GM19023 (cell line): ENCODE results near the gene SPSB3.

Experiments
- ATAC-seq: cut with Tn5 transposase; IDR thresholded peaks from one replicate; pipeline ENCODE4 v1.9.1; 2021; ENCODE audit warnings: mild to moderate bottlenecking, moderate library complexity; ENCODE audit not compliant: unreplicated experiment

Gene SPSB3

DNA sequence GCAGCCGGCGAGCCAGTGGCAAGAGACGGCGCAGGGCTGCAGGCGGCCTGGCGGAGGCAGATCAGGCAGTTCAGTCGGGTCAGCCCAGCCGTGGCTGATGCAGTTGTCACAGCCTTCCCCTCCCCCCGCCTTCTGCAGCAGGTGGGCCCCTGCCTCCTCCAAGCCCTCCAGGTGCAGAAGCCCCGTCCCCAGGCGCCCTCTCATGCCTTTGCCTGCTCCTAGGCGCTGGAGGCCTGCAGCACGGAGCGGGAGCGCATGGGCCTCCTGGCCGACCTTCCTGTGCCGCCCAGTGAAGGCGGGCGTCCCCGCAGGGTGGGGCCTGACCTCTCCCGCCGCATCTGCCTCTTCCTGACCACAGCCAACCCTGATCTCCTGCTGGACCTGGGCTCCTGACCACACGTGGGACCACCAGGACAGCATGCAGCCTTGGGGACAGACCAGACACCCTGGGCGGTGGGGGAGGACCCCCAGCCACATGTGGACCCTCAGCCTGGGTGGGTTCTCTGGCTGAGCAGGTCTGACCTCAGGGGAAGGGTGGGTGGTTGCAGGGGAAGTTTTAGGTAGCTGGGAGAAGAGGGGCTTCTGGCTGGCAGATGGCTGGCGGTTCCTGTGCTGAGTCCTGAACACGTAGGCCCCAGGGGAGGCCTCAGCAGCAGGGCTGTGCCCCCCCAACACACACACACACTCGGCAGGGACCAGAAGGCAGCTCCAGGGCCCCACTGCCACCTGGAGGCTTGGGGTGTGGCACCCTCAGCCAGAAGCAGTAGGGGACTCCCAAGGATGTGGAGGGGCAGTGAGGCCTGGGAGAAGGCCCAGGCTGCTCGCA is 6.3 kb downstream of the SPSB3 start:
- ATAC-seq = no peak

DNA sequence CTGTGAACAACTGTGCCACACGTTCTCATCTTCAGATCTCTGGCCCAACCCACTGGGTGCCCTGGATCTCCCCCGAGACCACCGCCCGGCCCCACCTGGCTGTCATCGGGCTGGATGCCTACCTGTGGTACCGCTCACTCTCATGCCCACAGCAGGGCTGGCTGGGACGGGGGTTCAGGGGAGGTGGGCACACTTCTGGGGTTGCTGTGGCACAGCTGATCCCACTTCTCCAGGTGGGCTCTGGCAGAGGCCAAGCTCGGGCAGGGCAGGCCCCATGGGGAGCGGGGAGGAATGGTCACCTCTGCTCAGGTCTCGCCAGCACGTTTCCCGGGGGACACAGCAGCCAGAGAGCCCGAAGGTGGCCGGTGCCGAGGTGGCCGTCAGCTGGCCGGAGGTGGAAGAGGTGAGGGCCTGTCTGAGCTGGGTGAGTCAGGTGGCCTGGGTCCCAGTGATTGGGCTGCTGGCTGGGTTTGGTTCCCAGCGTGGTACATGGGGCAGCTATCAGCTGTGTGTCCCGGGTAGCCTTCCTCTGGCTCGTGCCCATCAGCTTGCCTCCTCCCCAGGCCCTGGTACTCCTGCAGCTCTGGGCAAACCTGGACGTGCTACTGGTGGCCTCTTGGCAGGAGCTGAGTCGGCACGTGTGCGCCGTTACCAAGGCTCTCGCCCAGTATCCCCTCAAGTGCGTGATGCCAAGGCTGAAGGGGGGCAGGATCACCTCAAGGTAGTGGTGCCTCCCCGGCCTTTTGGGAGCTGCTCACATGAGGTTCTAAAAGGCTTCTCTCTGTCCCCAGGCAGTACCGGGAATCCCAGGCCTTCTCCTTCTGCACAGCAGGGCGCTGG is 7.1 kb downstream of the SPSB3 start:
- no peak for ATAC-seq

DNA sequence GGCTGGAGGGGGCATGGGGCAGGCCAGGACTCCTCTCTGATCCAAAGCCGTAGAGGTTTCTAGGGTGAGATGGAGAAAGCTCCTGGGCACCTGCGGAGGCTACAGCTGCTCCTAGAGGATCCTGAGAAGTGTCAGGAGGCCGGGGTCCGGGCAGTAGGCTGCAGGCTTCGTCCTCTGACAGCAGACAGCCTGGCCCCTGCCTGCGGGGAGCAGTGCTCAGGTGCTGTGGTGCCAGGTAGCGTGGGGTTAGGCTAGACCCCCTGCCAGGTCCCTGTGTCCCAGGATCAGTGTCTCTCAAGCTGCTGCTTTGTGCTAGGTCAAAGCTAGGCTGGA is 8.0 kb downstream of the SPSB3 start:
- no peak for ATAC-seq

DNA sequence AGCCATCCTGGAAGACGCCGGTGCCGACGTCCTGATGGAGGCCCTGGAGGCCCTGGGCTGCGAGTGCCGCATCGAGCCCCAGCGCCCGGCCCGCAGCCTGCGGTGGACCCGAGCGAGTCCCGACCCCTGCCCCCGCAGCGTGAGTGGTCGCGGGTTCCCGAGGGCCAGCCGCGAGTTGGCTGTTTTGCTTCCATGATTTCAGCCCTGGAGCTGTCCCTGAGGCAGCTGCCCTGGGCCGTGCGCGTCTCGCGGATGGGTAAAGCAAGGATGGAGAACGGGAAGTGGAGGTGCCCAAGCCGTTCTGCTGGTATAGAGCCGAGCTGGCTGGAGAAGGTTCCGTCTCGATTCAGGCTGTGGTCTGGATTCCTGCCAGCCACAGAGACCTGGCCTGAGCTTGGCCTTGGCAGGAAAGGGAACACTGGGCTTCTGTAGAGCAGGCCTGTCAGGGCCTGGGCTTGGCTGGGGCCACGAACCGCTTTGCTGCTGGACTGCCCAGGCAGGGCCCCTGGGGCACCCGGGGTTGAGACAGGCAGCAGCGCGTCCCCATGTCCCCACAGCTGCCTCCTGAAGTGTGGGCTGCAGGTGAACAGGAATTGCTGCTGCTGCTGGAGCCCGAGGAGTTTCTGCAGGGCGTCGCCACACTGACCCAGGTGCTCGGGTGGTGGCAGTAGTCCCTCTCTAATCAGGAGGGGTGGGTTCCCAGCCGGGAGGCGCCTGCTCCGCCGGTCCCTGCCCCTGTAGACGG is 8.5 kb downstream of the SPSB3 start:
- ATAC-seq = no peak

DNA sequence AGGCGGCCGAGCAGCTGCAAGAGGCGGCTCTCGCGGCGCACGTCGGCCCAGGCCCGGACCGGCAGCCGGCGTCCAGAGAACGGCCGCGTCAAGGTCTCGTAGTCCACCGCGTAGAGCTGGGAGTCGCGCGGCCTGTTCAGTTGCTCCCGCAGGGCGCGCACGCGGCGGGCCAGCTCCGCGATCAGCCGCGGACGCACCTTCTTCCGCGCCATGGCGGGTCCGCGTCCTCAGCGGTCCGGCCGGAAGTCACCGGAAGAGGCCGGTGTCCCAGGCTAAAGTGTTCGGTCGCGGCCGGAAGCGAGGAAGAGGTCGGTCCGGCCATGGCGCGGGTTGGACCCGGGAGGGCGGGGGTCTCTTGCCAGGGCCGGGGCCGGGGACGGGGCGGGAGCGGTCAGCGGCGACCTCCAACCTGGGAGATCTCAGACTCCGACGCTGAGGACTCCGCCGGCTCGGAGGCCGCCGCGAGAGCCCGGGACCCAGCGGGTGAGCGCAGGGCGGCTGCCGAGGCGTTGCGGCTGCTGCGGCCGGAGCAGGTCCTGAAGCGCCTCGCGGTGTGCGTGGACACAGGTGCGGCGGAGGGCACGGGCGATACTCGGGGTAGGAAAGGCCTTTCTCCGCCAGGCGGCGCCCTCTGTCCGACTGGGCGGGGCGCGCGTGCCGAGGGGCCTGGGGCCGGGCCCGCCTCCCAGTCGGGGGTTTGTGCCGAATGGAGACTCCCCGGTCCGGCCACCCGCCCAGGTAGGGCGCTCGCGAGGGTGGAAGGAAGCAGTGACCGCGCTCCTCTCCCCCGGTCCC is 9.3 kb downstream of the SPSB3 start, which contains the start of gene MRPS34:
MRPS34 (minus strand) TSS at position 227 of the 795 bp plus-strand sequence; CDS start at position 212, 15 bp downstream.
- peak; percentile 47 for ATAC-seq

DNA sequence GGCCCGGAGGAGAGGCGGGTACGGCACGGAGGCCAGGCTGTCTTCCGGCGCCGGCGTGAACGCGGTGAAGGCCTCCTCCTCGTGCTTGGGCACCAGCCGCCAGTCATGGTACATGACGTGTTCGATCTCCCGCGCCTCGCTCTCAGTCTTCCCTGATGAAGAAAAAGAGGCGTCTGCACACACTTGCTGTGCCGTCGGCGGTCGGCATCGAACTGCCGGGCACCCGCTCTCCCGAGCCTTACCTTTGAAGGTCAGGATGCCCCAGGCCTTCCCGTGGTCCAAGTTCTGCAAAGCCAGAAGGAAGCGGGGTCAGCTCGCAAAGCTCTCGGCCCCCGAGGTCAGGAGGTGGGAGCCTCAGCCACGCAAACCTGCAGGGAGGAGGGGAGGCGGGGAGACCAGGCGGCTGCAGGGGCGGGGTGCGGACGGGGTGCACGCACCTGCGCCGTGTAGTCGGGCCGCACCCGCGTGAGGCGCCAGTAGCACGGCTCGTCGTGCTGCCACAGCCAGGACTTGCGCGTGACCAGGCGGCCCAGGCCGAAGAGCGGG is 9.9 kb downstream of the SPSB3 start, which contains the start of gene EME2:
EME2 (plus strand) TSS at position 449 of the 546 bp plus-strand sequence. CDS start 418 bp downstream, outside the sequence.
- no peak for ATAC-seq

DNA sequence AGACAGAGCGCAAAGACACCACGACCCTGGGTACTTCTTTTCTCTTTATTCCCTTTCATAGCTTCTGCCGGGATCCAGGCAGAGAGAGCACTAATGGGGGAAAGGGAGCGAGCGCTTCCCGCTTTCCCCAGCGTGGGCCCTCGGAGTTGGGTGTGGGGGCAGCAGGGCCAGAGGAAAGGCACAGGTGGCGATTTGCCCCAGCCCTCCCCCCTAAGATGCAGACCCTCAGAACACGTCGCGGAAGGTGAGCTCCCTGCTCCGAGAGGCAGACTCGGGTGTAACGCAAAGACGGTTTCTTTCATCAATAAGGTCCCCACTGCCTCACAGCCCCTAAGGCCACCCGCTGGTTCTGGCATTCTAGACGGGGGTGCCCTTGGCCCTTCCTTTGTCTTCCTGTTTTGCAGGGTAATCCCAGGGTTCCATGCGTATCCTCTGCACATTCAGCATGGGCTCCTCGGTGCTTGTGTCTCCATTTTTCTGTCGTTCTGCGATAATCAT is 10.5 kb downstream of the SPSB3 start:
- ATAC-seq = no peak

DNA sequence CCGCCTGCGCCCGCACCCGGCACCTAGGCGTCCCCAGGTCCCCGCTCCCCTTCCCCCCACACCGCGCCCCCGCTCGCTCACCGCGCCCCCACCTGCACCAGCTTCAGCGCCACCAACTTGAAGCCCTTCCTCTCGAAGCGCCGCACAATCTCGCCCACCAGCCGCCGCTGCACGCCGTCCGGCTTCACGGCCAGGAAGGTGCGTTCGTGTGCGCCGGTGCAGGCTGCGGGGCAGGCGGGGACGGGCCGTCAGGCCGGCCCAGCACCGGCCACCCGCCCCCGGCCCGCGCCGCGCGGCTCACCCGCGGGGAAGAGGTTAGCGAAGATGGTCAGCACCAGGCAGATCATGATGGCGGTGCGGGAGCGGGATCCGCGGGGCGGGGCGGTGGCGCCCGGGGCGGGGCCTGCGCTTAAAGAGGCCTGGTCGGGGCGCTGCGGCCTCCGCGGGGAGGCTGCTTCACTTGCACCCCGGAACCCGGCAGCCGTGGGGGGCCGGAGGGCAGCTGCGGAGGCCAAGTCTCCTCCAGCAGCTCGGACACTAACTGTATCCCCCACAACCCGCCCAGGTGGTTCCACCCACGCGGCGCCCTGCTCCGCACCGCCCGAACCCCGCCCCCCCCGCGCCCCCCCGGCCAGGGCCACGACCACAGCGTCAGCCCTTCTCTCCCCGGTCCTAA is 11.0 kb downstream of the SPSB3 start, which contains the start of gene NME3:
NME3 (minus strand) TSS at position 356 of the 676 bp plus-strand sequence; CDS start at position 347, 9 bp downstream.
- ATAC-seq = peak; percentile 32

DNA sequence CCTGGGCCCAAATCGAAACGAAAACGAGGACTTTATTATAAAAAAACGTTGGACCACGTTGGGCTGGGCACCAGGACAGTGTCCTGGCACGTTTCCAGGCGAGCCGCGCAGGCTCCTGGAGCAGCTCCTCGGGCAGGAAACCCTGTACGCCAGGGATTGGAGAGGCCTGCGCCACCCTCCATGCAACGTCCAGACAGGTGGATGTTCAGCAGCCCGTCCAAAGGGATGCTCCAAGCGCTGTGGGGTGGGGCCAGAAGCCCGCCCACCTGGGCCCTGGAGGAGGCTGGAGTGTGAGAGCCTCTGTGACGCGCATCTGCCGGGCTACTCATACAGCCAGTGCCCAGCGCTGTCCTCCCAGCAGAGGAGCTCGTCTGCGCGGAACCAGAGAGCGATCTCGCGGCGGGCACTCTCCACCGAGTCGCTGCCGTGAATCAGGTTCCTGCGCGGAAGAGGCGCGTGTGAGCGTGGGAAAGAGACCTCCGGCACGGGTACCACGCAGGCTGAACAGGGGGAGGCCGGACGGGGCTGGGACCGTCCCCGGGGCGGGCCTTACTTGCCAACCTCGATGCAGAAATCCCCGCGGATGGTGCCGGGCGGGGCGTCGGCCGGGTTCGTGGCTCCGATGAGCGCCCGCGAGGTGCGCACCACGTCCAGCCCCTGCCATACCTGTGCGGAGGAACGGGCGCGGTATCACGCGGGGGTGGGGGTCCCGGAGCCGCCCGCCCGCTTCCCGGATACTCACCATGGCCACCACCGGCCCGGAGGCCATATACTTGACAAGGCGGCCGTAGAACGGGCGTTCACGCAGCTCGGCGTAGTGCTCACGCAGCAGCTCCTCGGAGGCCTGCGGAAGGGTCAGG is 11.8 kb downstream of the SPSB3 start:
- no peak for ATAC-seq

DNA sequence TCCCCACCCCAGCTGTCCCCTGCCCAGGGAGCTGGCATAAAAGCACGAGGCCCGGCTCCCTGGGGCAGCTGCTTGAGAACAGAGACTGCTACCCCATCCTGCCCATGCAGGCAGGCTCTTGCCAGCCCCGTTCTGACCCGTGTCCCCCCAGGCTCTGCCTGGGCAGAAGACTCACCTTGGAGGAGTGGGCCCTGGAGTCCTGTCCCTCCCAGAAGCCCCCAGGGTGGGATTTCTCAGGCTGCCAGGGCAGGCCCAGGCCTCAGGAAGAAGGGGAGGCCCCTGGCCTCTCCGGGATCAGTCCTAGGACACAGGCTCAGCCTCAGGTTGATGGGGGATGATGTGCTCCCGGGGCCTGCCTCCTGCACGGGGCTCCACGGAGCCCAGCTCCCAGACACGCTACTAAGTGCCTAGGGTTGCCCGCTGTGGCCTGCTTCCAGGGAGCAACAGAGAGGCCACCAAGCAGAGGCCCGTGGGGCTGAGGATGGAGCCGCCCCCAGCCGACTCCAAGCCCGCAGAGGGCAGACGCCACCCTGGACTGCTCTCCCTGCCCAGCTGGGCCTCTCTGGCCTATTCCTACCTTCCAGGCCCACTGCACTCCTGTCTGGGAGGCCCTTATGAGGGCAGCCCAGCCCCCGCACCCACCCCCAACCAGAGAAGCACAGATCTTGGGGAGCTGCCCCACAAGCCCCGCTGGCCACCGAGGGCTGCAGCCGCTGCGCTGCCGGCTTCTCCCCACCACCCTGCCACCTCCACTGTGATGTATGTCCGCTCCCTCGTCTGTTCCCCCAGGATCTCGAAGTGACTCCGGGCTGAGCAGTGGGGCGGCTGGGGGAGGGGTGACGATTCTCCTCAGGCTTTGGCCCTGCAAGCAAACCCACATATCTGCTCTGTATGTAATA is 12.7 kb downstream of the SPSB3 start:
- no peak for ATAC-seq

DNA sequence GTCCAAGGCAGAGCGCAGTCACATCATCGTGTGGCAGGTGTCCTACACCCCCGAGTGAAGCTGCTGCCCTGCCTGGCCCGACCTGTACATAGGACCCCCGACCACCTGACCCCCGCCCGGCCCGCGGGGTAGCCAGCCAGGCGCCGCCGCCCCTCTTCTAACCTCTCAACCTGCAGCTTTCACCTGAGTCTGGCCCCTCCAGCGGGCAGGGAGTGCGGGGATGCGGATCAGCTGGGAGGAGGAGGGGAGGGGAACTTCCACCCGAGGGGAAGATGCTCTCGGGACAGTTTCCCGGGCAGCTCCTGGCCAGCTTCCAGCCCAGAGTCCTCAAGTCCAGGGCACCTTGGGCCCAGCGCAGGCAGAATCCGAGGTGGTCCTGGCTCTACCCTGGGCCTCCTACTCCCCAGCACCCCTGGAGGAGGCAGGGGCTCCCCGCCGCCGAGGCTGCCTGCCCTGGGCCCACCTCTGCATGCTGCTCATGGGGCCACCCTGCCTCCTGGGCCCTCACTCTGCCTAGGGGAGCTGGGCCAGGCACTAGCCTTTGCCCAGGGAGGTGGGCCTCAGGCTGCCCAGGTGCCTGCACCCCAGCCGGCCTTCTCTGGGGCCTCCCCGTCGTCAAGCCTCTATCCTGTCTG is 13.5 kb downstream of the SPSB3 start:
- no peak for ATAC-seq

DNA sequence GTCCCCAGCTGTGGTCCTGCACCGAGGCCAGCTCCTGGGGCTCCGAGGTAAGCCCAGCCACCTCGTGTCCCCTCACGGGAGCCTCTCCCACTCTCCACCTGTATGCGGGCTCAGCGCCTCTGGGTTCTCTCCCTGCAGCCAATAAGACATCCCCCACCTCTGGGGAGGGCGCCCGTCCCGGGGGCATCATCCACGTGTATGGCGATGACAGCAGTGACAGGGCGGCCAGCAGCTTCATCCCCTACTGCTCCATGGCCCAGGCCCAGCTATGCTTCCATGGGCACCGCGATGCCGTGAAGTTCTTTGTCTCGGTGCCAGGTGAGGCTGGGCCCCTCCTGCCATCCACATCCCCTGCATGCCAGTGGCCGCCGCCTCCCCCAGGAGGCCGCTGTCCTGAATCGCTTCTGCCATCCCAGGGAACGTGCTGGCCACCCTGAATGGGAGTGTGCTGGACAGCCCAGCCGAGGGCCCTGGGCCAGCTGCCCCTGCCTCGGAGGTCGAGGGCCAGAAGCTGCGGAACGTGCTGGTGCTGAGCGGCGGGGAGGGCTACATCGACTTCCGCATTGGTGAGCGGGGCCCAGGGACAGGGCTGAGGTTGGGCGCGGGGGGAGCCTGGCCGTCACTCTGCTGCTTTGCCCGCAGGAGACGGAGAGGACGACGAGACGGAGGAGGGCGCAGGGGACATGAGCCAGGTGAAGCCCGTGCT is 14.2 kb downstream of the SPSB3 start:
- ATAC-seq = no peak

DNA sequence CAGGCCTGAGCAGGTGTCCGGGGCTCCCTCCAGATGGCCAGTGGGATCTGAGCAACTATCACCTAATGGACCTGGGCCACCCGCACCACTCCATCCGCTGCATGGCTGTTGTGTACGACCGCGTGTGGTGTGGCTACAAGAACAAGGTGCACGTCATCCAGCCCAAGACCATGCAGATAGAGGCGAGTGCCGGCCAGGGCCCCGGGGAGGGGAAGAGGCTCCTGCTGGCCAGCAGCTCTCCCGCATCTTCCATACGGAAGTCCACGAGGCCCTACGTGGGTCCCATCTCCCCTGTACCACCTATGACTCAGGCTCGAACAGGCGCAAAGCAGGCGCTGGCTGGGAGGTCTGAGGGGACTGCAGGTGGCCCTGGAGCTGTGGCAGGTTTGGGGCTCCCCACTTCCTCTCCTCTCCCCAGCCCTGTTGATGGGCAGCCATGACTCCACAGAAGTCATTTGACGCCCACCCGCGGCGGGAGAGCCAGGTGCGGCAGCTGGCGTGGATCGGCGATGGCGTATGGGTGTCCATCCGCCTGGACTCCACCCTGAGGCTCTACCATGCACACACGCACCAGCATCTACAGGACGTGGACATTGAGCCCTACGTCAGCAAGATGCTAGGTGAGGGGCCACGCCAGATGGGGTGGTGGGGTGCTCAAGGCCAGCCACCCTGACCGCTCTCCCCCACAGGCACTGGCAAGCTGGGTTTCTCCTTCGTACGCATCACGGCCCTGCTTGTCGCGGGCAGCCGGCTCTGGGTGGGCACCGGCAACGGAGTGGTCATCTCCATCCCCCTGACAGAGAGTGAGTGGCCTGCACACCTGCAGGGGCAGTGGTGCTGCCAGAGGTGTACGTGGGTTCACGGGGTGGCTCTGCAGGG is 15.0 kb downstream of the SPSB3 start:
- no peak for ATAC-seq

DNA sequence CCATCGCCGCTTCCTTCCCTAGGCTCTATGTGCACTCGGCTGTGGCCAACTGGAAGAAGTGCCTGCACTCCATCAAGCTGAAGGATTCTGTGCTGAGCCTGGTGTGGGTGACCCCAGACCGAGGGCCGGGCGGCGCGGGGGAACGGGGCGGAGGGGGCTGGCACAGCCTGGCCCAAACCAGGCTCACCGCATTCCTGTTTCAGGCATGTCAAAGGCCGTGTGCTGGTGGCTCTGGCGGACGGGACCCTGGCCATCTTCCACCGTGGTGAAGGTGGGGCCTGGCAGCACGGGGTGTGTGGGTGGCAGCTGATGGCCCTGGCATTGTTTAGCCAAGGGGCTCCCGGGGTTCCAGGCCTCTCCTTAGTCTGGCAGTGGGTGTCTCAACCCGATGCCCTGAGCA is 15.7 kb downstream of the SPSB3 start:
- ATAC-seq = no peak

DNA sequence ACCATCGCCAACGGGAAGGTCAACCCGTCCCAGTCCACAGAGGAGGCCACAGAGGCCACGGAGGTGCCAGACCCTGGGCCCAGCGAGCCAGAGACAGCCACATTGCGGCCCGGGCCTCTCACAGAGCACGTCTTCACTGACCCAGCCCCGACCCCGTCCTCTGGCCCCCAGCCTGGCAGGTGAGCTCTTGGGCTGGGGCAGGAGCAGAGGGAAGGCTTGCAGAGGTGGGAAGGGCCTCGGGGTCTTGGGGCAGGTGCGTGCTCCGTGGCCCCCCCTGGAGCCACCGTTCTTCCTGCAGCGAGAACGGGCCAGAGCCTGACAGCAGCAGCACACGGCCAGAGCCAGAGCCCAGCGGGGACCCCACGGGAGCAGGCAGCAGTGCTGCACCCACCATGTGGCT is 16.1 kb downstream of the SPSB3 start:
- no peak for ATAC-seq
